ENCODE measurements around the gene CBS.
"Not testable (repeated sequence)": the region's sequence is repeated elsewhere in the genome, so short reads cannot be mapped to it uniquely, and the experiment has no call there.

DNA sequence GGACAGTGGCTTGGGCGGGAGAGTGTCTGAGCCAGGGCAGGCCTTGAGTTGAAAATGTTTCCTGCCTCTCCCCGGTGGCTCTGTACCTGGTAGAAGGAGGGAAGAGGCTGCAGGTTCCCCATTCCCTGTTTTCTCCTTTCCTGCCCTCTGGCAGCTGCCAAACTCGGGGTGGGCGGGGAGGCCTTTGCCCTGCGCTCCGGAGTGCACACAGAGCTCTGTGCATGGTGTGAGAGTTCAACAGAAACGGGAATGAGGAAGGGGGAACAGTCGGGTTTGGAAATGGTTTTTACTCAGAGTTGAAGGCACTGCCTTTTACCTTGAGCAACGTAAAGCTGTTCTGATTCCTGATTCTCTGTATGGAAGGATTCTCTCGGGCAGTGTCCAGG, 37.0 kb downstream of the CBS start:
- TF ChIP-seq, protein P1, sequence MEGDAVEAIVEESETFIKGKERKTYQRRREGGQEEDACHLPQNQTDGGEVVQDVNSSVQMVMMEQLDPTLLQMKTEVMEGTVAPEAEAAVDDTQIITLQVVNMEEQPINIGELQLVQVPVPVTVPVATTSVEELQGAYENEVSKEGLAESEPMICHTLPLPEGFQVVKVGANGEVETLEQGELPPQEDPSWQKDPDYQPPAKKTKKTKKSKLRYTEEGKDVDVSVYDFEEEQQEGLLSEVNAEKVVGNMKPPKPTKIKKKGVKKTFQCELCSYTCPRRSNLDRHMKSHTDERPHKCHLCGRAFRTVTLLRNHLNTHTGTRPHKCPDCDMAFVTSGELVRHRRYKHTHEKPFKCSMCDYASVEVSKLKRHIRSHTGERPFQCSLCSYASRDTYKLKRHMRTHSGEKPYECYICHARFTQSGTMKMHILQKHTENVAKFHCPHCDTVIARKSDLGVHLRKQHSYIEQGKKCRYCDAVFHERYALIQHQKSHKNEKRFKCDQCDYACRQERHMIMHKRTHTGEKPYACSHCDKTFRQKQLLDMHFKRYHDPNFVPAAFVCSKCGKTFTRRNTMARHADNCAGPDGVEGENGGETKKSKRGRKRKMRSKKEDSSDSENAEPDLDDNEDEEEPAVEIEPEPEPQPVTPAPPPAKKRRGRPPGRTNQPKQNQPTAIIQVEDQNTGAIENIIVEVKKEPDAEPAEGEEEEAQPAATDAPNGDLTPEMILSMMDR (conservative IDR thresholded peaks at IDR 0.05; ENCODE audit: low read depth, low read length) = not testable (repeated sequence)
- TF ChIP-seq EZH2 (IDR thresholded peaks at IDR 0.05; ENCODE audit: borderline replicate concordance, low read depth, low read length, poor library complexity, severe bottlenecking) = not testable (repeated sequence)

All from A673 (cell line).